Liver (tissue), 3 donors: Measurements from ENCODE around the gene LPXN.

Source experiments
- CTCF ChIP-seq: fragments of 150-350 bp; IDR thresholded peaks from 2 replicates; pipeline ENCODE4 v1.5.1; 2017; ENCODE audit warnings: improper control_type of control experiment, low read depth, low read length; ENCODE audit not compliant: missing input control
- EGR1 ChIP-seq, 2 donors: IDR thresholded peaks; 2 replicates each; pipeline ENCODE4 v1.6.1; 2016 to 2018; ENCODE audit warnings: antibody characterized with exemption in 2 of 2, low read depth in 2 of 2
- HNF4A ChIP-seq, 2 donors: conservative IDR thresholded peaks; 2 replicates each; pipeline ENCODE4 v1.6.1; 2016; ENCODE audit warnings: antibody characterized with exemption in 2 of 2, mild to moderate bottlenecking in 2 of 2
- JUND ChIP-seq, 2 donors: IDR thresholded peaks; 2 replicates each; pipeline ENCODE4 v1.6.1; 2016; ENCODE audit warnings: antibody characterized with exemption in 2 of 2
- MAX ChIP-seq: IDR thresholded peaks from 2 replicates; pipeline ENCODE4 v1.6.1; 2016; ENCODE audit warnings: antibody characterized with exemption
- RAD21 ChIP-seq, 2 donors: IDR thresholded peaks; 2 replicates each; pipeline ENCODE4 v1.6.1; 2016; ENCODE audit warnings: antibody characterized with exemption in 2 of 2, mild to moderate bottlenecking in 2 of 2
- REST ChIP-seq: IDR thresholded peaks from 2 replicates; pipeline ENCODE4 v1.6.1; 2016; ENCODE audit warnings: antibody characterized with exemption, mild to moderate bottlenecking
- SP1 ChIP-seq: IDR thresholded peaks from 2 replicates; pipeline ENCODE4 v1.6.1; 2018; ENCODE audit warnings: antibody characterized with exemption, mild to moderate bottlenecking
- YY1 ChIP-seq: IDR thresholded peaks from 2 replicates; pipeline ENCODE4 v1.6.1; 2016; ENCODE audit warnings: antibody characterized with exemption, mild to moderate bottlenecking
- TF ChIP-seq, protein P1 (sequence below): IDR thresholded peaks from 2 replicates; pipeline ENCODE4 v1.6.1; 2016; ENCODE audit warnings: antibody characterized with exemption
- donor health status: healthy.
- donor health status: healthy.

GRCh38 chr11:58574881-58575280 is 775 bp downstream of the LPXN start:
- TF ChIP-seq CTCF (no peak), MAX (no peak), EGR1 (IDR thresholded peaks at IDR 0.05; ENCODE audit: low read depth in 2 of 2) (no peak), SP1 (no peak), REST (no peak), JUND (IDR thresholded peaks at IDR 0.05) (no peak), HNF4A (conservative IDR thresholded peaks at IDR 0.05) (no peak), RAD21 (IDR thresholded peaks at IDR 0.05) (no peak), YY1 (no peak)
- TF ChIP-seq, protein P1, sequence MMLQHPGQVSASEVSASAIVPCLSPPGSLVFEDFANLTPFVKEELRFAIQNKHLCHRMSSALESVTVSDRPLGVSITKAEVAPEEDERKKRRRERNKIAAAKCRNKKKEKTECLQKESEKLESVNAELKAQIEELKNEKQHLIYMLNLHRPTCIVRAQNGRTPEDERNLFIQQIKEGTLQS: no peak
